Measurements from ENCODE around the gene LIPT2. TPM values are rescaled to one million over a fixed set of nuclear protein-coding genes. Genes with fewer than 3 reads are reported as not detected.
A peak's percentile ranks its signal among the peaks of the same experiment; 100 is the strongest.

LIPT2 gene
- polyA plus RNA-seq, 3 donors, result 2.2 to 5.1 (median 4.4) TPM

DNA sequence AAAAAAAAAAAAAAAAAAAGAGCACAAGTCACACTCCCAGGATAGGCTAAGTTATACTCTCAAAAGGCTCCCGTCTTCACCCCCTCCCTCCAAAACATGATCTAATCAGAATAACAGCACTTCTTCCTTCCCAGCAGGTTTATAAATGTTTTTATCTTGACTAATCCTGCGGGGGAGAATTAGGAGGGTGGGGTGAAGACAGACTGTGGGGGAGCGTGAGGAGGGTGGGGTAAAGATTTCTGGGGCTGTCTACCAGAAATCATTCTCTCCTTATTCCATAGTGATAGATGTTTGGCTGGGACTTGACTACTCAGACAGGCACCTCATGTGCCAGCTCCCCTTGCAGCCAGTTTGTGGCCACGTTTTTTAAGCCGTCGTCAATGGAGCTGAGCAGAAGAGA, 43.2 kb downstream of the LIPT2 start:
- WGBS (ENCODE audit: insufficient coverage), result 100% methylated on average over 3 of the region's 6 CpGs
- Mint-ChIP-seq H3K36me3 (peaks cover 4 to 10% of the 10 kb centered on the region in 2 donors), H3K27me3 (ENCODE audit: low read depth in 3 of 3) (peaks cover 0 to 4% (median 1%) of the 10 kb centered on the region in 3 donors), H3K4me1 (peaks cover 34% of the 10 kb centered on the region), H3K9me3 (no peaks in the 10 kb centered on the region), H3K27ac (peak overlapping the region in 5 of 7 donors; percentile 59 to 91 (median 82)), H3K4me3 (no peak overlapping the region)
- peaks cover 24% of the 10 kb centered on the region for H4K20me1 ChIP-seq (ENCODE audit: insufficient read depth, low read length)
- H3K36me3 ChIP-seq (replicated peaks in 1 of 2; ENCODE audit: control insufficient read depth in 1 of 2, insufficient read depth in 2 of 2, low read length in 2 of 2), result peaks cover under 1 to 5% of the 10 kb centered on the region in 2 donors
- no peak overlapping the region for H2AFZ ChIP-seq (ENCODE audit: insufficient read depth, low read depth, low read length, poor library complexity, severe bottlenecking)
- H3K4me3 ChIP-seq (replicated peaks in 1 of 3; ENCODE audit: low read depth in 2 of 3, low read length in 3 of 3), result no peak overlapping the region
- peak overlapping the region in 1 of 2 donors; percentile 57 for H3K27ac ChIP-seq (ENCODE audit: low read depth in 1 of 2, low read length in 2 of 2)
- peaks cover 6% of the 10 kb centered on the region for H3K79me2 ChIP-seq (ENCODE audit: insufficient read depth, low read length)
- H3K9ac ChIP-seq (ENCODE audit: insufficient read depth, low read length, poor library complexity, severe bottlenecking), result no peak overlapping the region
- TF ChIP-seq, protein P1, sequence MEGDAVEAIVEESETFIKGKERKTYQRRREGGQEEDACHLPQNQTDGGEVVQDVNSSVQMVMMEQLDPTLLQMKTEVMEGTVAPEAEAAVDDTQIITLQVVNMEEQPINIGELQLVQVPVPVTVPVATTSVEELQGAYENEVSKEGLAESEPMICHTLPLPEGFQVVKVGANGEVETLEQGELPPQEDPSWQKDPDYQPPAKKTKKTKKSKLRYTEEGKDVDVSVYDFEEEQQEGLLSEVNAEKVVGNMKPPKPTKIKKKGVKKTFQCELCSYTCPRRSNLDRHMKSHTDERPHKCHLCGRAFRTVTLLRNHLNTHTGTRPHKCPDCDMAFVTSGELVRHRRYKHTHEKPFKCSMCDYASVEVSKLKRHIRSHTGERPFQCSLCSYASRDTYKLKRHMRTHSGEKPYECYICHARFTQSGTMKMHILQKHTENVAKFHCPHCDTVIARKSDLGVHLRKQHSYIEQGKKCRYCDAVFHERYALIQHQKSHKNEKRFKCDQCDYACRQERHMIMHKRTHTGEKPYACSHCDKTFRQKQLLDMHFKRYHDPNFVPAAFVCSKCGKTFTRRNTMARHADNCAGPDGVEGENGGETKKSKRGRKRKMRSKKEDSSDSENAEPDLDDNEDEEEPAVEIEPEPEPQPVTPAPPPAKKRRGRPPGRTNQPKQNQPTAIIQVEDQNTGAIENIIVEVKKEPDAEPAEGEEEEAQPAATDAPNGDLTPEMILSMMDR (IDR thresholded peaks at IDR 0.05), result no peak
- H3K4me1 ChIP-seq (ENCODE audit: control insufficient read depth in 1 of 2, insufficient read depth in 2 of 2, low read length in 2 of 2), result peaks cover 13 to 18% of the 10 kb centered on the region in 2 donors
- no peak for DNase-seq
- H3K9me3 ChIP-seq (replicated peaks in 1 of 2; ENCODE audit: control insufficient read depth in 1 of 2, insufficient read depth in 1 of 2, low read length in 2 of 2), result no peaks in the 10 kb centered on the region
- intact Hi-C loops (cut with micrococcal nuclease), result loop anchor here in 1 of 2 donors (5.0 kb wide), 1 partner anchor 42 kb away; the partner anchor contains the start of gene LIPT2
- no peaks in the 10 kb centered on the region for H3K27me3 ChIP-seq (ENCODE audit: control insufficient read depth in 2 of 2, insufficient read depth in 2 of 2, low read length in 2 of 2)
- no peak overlapping the region for H3K4me2 ChIP-seq (replicated peaks; ENCODE audit: extremely low read depth, low read length, poor library complexity, severe bottlenecking)

DNA sequence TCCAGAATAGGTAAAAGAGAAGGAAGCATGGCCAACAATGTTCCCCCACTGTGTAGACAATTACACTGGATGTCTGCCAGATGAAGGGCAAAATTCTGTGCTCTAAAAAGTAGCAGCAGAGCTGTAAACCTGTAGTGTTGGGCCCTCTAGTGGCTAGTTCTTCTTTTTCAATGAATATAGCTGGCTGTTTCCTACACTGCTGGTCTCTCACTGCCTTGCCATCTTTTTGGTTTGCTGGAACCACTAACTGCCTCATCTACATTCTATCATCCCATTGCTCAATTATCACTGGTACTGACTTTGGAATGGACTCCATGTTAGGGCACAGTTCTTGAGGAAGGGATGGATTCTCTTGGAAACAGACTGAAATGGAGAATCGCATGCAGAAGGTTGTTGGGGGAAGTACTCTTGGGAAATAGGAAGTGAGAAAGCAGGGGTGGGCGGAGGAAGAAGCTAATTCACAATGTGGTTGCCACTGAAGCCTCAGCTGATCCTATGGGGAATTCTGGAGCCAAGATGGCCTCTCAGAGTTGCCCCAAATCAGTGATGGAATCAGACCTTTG, 44.1 kb downstream of the LIPT2 start:
- WGBS (ENCODE audit: insufficient coverage), result 4% methylated on average over 2 of the region's 2 CpGs
- Mint-ChIP-seq H3K9me3 (no peaks in the 10 kb centered on the region), H3K4me1 (peaks cover 32% of the 10 kb centered on the region), H3K27ac (peak overlapping the region; percentile 38 to 91 (median 82)), H3K27me3 (ENCODE audit: low read depth in 3 of 3) (peaks cover 1 to 4% (median 4%) of the 10 kb centered on the region in 3 donors), H3K36me3 (peaks cover 4 to 7% of the 10 kb centered on the region in 2 donors), H3K4me3 (peak overlapping the region in 1 of 2 donors; percentile 87)
- Histone ChIP-seq H4K20me1 (ENCODE audit: insufficient read depth, low read length) (peaks cover 16% of the 10 kb centered on the region), H3K27ac (ENCODE audit: low read depth in 1 of 2, low read length in 2 of 2) (peak overlapping the region in 1 of 2 donors; percentile 57), H3K36me3 (replicated peaks in 1 of 2; ENCODE audit: control insufficient read depth in 1 of 2, insufficient read depth in 2 of 2, low read length in 2 of 2) (no peaks in the 10 kb centered on the region), H3K79me2 (ENCODE audit: insufficient read depth, low read length) (no peaks in the 10 kb centered on the region), H2AFZ (ENCODE audit: insufficient read depth, low read depth, low read length, poor library complexity, severe bottlenecking) (peak overlapping the region; percentile 72), H3K4me2 (replicated peaks; ENCODE audit: extremely low read depth, low read length, poor library complexity, severe bottlenecking) (peak overlapping the region; percentile 71), H3K9ac (ENCODE audit: insufficient read depth, low read length, poor library complexity, severe bottlenecking) (no peak overlapping the region), H3K27me3 (ENCODE audit: control insufficient read depth in 2 of 2, insufficient read depth in 2 of 2, low read length in 2 of 2) (no peaks in the 10 kb centered on the region), H3K4me3 (replicated peaks in 1 of 3; ENCODE audit: low read depth in 2 of 3, low read length in 3 of 3) (peak overlapping the region in 2 of 3 experiments; percentile 25 to 51), H3K4me1 (ENCODE audit: control insufficient read depth in 1 of 2, insufficient read depth in 2 of 2, low read length in 2 of 2) (peaks cover 13 to 18% of the 10 kb centered on the region in 2 donors), H3K9me3 (replicated peaks in 1 of 2; ENCODE audit: control insufficient read depth in 1 of 2, insufficient read depth in 1 of 2, low read length in 2 of 2) (no peaks in the 10 kb centered on the region)
- intact Hi-C loops (cut with micrococcal nuclease), result loop anchor here in 1 of 2 donors (1.0 to 10.0 kb wide), 2 partner anchors 61 to 195 kb away; no protein-coding TSS in a partner anchor
- TF ChIP-seq, protein P1 (IDR thresholded peaks at IDR 0.05), result peak; percentile 85
- peak; percentile 65 to 88 (median 84) for DNase-seq

Measured in CD14-positive monocyte (primary cell).